ENCODE results near the gene ARHGAP10.

The ARHGAP10 gene

GRCh38 chr4:148022975-148023374 is 291.1 kb downstream of the ARHGAP10 start:
- Histone ChIP-seq H4K20me1 (ENCODE audit: control insufficient read depth, insufficient read depth, low read depth, low read length) (no peaks in the 10 kb centered on the region), H3K27ac (ENCODE audit: low read depth, low read length) (no peak overlapping the region), H3K27me3 (ENCODE audit: control insufficient read depth, low read length) (no peaks in the 10 kb centered on the region), H3K9me2 (replicated peaks; ENCODE audit: control insufficient read depth, low read length) (no peaks in the 10 kb centered on the region), H3K4me3 (ENCODE audit: low read length) (no peak overlapping the region), H3K79me2 (ENCODE audit: control insufficient read depth, low read length) (no peaks in the 10 kb centered on the region), H3K9me3 (ENCODE audit: control insufficient read depth, insufficient read depth, low read length) (no peaks in the 10 kb centered on the region), H3K4me2 (ENCODE audit: low read length) (no peak overlapping the region), H3K36me3 (ENCODE audit: control insufficient read depth, low read length) (no peaks in the 10 kb centered on the region), H3K4me1 (ENCODE audit: control insufficient read depth, low read length) (no peaks in the 10 kb centered on the region), H3F3A (ENCODE audit: control insufficient read depth, insufficient read depth) (no peaks in the 10 kb centered on the region)
- TF ChIP-seq, protein P1, sequence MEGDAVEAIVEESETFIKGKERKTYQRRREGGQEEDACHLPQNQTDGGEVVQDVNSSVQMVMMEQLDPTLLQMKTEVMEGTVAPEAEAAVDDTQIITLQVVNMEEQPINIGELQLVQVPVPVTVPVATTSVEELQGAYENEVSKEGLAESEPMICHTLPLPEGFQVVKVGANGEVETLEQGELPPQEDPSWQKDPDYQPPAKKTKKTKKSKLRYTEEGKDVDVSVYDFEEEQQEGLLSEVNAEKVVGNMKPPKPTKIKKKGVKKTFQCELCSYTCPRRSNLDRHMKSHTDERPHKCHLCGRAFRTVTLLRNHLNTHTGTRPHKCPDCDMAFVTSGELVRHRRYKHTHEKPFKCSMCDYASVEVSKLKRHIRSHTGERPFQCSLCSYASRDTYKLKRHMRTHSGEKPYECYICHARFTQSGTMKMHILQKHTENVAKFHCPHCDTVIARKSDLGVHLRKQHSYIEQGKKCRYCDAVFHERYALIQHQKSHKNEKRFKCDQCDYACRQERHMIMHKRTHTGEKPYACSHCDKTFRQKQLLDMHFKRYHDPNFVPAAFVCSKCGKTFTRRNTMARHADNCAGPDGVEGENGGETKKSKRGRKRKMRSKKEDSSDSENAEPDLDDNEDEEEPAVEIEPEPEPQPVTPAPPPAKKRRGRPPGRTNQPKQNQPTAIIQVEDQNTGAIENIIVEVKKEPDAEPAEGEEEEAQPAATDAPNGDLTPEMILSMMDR (IDR thresholded peaks at IDR 0.05; ENCODE audit: low read depth, low read length, poor library complexity, severe bottlenecking): no peak
- TF ChIP-seq EZH2phosphoT487 (IDR thresholded peaks at IDR 0.05; ENCODE audit: borderline replicate concordance, low read length): no peak

DNA sequence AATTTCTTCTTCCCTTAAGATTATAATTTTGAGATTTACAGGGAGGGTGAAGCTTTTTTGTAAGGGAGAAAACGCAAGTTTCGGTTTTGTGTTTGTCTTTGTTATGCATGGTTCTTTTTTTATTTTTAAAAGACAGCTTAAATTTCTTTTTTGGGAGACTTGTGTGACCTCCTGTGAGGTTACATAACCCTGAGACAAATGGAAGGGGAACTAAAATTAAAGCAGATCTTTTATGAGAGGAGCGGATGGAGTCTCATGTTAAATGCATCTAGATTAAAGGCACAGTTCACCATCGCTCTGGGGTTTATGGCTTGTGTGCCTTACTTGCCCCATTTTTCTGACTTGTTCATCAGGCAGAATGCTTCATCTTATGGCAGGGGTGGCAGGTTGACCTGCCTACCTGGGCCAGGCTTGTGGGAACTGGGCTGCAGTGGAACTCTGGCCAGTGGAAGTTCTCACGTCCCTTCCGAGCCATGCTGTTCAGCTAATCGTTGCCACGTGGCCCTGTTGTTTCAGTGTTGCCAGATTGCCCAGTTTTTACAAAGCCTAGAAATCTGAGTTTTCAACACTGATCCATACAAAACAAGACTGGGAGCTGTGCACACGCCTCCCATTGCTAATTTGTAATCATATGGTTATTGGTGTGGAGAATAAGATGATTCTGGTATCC is 291.8 kb downstream of the ARHGAP10 start:
- no peaks in the 10 kb centered on the region for H3K27me3 ChIP-seq (ENCODE audit: control insufficient read depth, low read length)
- no peaks in the 10 kb centered on the region for H3K9me2 ChIP-seq (replicated peaks; ENCODE audit: control insufficient read depth, low read length)
- no peaks in the 10 kb centered on the region for H3K36me3 ChIP-seq (ENCODE audit: control insufficient read depth, low read length)
- no peaks in the 10 kb centered on the region for H3K9me3 ChIP-seq (ENCODE audit: control insufficient read depth, insufficient read depth, low read length)
- H4K20me1 ChIP-seq (ENCODE audit: control insufficient read depth, insufficient read depth, low read depth, low read length): no peaks in the 10 kb centered on the region
- no peak for TF ChIP-seq EZH2phosphoT487 (IDR thresholded peaks at IDR 0.05; ENCODE audit: borderline replicate concordance, low read length)
- TF ChIP-seq, protein P1 (IDR thresholded peaks at IDR 0.05; ENCODE audit: low read depth, low read length, poor library complexity, severe bottlenecking): no peak
- no peaks in the 10 kb centered on the region for H3F3A ChIP-seq (ENCODE audit: control insufficient read depth, insufficient read depth)
- H3K4me3 ChIP-seq (ENCODE audit: low read length): no peak overlapping the region
- no peak overlapping the region for H3K27ac ChIP-seq (ENCODE audit: low read depth, low read length)
- no peaks in the 10 kb centered on the region for H3K4me1 ChIP-seq (ENCODE audit: control insufficient read depth, low read length)
- no peak overlapping the region for H3K4me2 ChIP-seq (ENCODE audit: low read length)
- H3K79me2 ChIP-seq (ENCODE audit: control insufficient read depth, low read length): no peaks in the 10 kb centered on the region

GRCh38 chr4:148025981-148026380 is 294.1 kb downstream of the ARHGAP10 start:
- H3K4me3 ChIP-seq (ENCODE audit: low read length): no peak overlapping the region
- no peaks in the 10 kb centered on the region for H3F3A ChIP-seq (ENCODE audit: control insufficient read depth, insufficient read depth)
- no peaks in the 10 kb centered on the region for H3K9me3 ChIP-seq (ENCODE audit: control insufficient read depth, insufficient read depth, low read length)
- H3K36me3 ChIP-seq (ENCODE audit: control insufficient read depth, low read length): no peaks in the 10 kb centered on the region
- H3K4me1 ChIP-seq (ENCODE audit: control insufficient read depth, low read length): no peaks in the 10 kb centered on the region
- no peaks in the 10 kb centered on the region for H3K27me3 ChIP-seq (ENCODE audit: control insufficient read depth, low read length)
- H4K20me1 ChIP-seq (ENCODE audit: control insufficient read depth, insufficient read depth, low read depth, low read length): no peaks in the 10 kb centered on the region
- no peak overlapping the region for H3K4me2 ChIP-seq (ENCODE audit: low read length)
- H3K9me2 ChIP-seq (replicated peaks; ENCODE audit: control insufficient read depth, low read length): no peaks in the 10 kb centered on the region
- no peaks in the 10 kb centered on the region for H3K79me2 ChIP-seq (ENCODE audit: control insufficient read depth, low read length)
- no peak overlapping the region for H3K27ac ChIP-seq (ENCODE audit: low read depth, low read length)
- TF ChIP-seq, protein P1 (IDR thresholded peaks at IDR 0.05; ENCODE audit: low read depth, low read length, poor library complexity, severe bottlenecking): no peak
- TF ChIP-seq EZH2phosphoT487 (IDR thresholded peaks at IDR 0.05; ENCODE audit: borderline replicate concordance, low read length): no peak
